WERI-Rb-1 (cell line): Measurements from ENCODE around the gene FGFR1OP2.

ENCODE experiments used
- DNase-seq: peaks from one replicate; pipeline ENCODE4 v3.0.0-alpha.2; 2020
- H3K27ac ChIP-seq: fragments of 250-450 bp; sonication (Bioruptor Pico); 2 replicates; pipeline ENCODE4 v1.5.1; 2020; ENCODE audit warnings: mild to moderate bottlenecking, moderate library complexity
- H3K27me3 ChIP-seq: fragments of 250-450 bp; sonication (Bioruptor Pico); 2 replicates; pipeline ENCODE4 v1.5.1; 2021; ENCODE audit warnings: mild to moderate bottlenecking, low read depth, moderate library complexity; ENCODE audit not compliant: insufficient read depth, severe bottlenecking
- H3K36me3 ChIP-seq: fragments of 250-450 bp; sonication (Bioruptor Pico); 2 replicates; pipeline ENCODE4 v1.5.1; 2020; ENCODE audit warnings: mild to moderate bottlenecking, moderate library complexity
- H3K4me3 ChIP-seq: 2 replicates; pipeline ENCODE4 v1.5.1; 2011; ENCODE audit warnings: low read depth, mild to moderate bottlenecking, control low read depth, low read length
- H3K9me3 ChIP-seq: fragments of 250-450 bp; sonication (Bioruptor Pico); 2 replicates; pipeline ENCODE4 v1.5.1; 2021; ENCODE audit warnings: mild to moderate bottlenecking, moderate library complexity; ENCODE audit not compliant: severe bottlenecking
- CTCF ChIP-seq: IDR thresholded peaks from 2 replicates; pipeline ENCODE4 v1.5.1; 2011; ENCODE audit warnings: low read depth, mild to moderate bottlenecking, control low read depth, inconsistent platforms, low read length

Gene FGFR1OP2

DNA sequence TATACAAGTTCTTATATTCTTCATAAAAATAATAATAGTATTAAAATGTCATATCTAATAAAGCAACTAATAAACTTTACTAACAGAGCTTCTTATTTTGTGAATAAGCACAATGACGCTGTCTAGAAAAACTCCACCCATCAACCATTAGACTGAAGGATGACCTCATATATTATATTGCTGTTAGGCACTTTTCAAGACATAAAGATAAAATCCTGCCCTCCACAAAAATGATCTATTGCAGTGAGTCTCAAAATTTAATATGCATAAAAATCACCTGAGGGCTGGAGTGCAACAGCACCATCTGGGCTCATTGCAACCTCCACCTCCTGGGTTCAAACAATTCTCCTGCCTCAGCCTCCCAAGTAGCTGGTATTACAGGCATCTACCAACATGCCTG is 55.8 kb downstream of the FGFR1OP2 start:
- no peak overlapping the region for H3K4me3 ChIP-seq
- H3K27me3 ChIP-seq = no peaks in the 10 kb centered on the region
- no peaks in the 10 kb centered on the region for H3K9me3 ChIP-seq
- H3K27ac ChIP-seq = no peak overlapping the region
- H3K36me3 ChIP-seq = peaks cover 42% of the 10 kb centered on the region
- no peak for DNase-seq
- no peak for TF ChIP-seq CTCF

DNA sequence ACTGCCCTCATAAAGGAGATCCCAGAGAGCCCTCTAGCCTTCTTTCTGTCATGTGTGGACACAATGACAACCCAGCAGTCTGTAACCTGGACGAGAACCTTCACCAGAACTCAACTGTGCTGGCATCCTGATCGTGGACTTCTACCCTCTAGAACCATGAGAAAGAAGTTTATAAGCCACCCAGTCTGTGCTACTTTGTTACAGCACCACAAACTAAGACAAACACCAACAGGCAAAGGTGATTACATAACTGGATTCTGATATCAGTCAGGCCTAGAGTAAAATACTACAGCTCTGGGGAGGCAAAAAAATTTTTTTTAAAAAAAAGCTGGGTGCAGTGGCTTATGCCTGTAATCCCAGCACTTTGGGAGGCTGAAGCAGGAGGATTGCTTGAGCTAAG is 57.4 kb downstream of the FGFR1OP2 start:
- Histone ChIP-seq H3K27me3 (no peaks in the 10 kb centered on the region), H3K4me3 (no peak overlapping the region), H3K36me3 (peaks cover 39% of the 10 kb centered on the region), H3K27ac (no peak overlapping the region), H3K9me3 (no peaks in the 10 kb centered on the region)
- TF ChIP-seq CTCF = no peak
- DNase-seq = no peak

- H3K4me3 ChIP-seq = no peak overlapping the region
- no peaks in the 10 kb centered on the region for H3K9me3 ChIP-seq
- no peak for TF ChIP-seq CTCF
- no peaks in the 10 kb centered on the region for H3K27me3 ChIP-seq
- H3K27ac ChIP-seq = no peak overlapping the region
- peaks cover 39% of the 10 kb centered on the region for H3K36me3 ChIP-seq
- DNase-seq = no peak
These were observed 58.7 kb downstream of the FGFR1OP2 start for GRCh38 chr12:26997003-26997402.

DNA sequence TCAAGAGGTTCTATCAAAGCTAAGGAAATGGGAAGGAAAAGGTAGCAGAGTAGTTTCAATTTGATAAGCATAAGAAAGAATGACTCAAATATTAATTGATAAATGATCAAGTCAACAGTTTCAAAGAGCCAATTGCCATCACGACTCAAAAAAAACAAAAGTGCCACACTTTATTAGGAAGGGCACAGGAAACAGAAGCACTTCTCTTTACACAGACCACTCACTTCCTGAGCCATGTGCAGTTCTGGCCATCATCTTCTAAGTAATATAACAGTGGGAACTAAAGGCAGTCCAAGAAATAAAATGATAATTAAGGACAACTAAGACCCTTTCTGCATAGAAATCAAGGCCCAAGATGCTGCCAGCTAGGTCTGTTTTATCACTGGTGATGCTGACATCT is 62.7 kb downstream of the FGFR1OP2 start:
- no peak for TF ChIP-seq CTCF
- peaks cover 18% of the 10 kb centered on the region for H3K36me3 ChIP-seq
- no peak overlapping the region for H3K4me3 ChIP-seq

DNA sequence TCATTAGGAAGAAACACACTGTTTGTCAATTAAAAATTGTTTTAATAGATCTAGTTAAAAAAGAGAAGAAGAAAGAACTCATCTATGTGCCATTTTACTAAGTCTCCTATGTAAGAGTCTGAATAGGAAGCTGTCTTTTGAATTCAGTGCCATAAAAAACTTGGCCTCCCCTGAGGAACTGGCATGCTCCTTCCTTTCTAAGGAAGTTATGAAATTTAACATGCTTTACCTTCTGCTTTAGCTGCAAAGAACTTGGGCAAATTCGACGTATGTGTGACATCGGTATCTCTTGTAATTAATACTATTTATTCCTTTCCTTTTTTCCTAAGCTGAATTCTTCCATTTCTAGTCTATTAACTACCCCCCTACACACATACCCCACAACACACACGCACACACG is 63.4 kb downstream of the FGFR1OP2 start:
- Histone ChIP-seq H3K9me3 (no peaks in the 10 kb centered on the region), H3K27ac (no peak overlapping the region), H3K36me3 (peaks cover 14% of the 10 kb centered on the region), H3K4me3 (no peak overlapping the region), H3K27me3 (no peaks in the 10 kb centered on the region)
- no peak for TF ChIP-seq CTCF
- DNase-seq = no peak

More for the DNA sequence above, 62.7 kb downstream of the FGFR1OP2 start:
- Histone ChIP-seq H3K27ac (no peak overlapping the region), H3K27me3 (no peaks in the 10 kb centered on the region), H3K9me3 (no peaks in the 10 kb centered on the region)
- DNase-seq = no peak

DNA sequence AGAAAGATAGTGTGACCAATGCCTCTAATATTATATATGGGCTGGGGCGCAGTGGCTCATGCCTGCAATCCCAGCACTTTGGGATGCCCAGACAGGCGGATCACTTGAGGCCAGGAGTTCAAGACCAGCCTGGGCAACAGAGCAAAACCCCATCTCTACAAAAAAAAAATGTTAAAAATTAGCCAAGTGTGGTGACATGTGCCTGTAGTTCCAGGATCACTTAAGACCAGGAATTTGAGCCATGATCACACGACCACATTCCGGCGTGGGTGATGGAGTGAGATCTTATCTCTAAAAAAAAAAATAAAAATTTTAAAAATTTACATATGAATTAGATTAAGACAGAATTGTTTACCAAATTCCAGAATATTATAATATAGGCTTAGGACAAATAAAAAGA is 63.9 kb downstream of the FGFR1OP2 start:
- H3K4me3 ChIP-seq = no peak overlapping the region
- TF ChIP-seq CTCF = no peak
- no peaks in the 10 kb centered on the region for H3K9me3 ChIP-seq
- H3K27me3 ChIP-seq = no peaks in the 10 kb centered on the region
- no peak overlapping the region for H3K27ac ChIP-seq
- peaks cover 14% of the 10 kb centered on the region for H3K36me3 ChIP-seq
- no peak for DNase-seq
